ENCODE results near the gene RTL10.

Gene RTL10

DNA sequence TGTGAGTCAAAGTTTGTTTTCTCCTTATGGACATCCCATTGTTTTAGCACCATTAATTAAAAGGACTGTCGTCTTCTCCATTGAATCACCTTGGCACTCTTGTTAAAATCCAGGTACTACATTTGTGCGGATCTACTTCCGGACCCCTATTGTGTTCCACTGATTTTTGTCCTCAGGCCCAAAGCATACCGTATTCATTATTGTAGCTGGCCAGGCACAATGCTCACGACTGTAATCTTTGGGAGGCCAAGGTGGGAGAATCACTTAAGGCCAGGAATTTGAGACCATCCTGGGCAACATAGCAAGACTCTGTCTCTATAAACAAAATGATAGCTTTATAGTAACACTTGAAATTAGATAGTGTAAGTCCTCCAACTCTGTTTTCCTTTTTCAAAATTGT lies 8.9 kb upstream of the RTL10 start:
- no peak for DNase-seq (ENCODE audit: low spot score)

DNA sequence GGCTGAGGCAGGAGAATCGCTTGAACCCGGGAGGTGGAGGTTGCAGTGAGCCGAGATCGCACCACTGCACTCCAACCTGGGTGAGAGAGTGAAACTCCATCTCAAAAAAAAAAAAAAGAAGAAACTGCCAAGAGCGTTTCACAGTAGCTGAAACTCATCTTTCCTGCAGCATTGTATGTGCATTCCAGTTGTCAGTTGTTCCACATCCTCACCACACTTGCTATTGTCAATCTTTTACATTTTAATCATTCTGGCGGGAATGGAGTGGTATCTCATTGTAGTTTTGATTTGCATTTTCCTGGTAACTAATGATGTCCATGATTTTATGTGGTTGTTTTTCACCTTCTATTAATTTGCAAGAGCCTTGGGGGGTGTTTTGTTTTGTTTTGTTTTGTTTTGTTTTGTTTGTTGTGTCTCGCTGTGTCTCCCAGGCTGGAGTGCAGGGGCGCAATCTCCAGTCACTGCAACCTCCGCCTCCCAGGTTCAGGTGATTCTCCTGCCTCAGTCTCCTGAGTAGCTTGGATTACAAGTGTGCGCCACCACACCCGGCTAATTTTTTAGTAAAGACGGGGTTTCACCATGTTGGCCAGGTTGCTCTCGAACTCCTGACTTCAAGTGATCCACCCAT lies 8.1 kb upstream of the RTL10 start:
- no peak for DNase-seq (ENCODE audit: low spot score)

DNA sequence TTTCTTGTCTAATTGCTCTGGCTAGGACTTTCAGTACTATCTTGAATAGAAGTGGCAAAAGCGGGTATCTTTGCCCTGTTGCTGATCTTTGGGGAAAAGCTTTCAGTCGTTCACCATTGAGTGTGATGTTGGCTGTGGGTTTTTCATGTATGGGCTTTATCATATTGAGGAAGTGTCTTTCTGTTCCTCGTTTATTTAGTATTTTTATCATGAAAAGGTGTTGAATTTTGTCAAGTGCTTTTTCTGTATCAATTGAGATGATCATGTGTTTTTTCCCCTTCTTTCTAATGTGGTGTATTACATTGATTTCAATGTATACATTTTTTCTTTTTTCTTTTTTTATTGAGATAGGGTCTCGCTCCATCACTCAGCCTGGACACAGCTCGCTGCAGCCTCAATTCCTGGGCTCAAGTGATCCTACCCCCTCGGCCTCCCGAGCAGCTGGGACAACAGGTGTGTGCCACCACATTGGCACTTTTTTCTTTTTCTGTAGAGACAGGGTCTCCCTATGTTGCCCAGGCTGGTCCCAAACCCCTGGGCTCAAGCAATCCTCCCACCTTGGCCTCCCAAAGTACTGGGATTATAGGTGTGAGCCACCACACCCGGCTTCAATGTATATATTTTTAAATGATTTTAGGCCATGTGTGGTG lies 5.3 kb upstream of the RTL10 start:
- DNase-seq (ENCODE audit: low spot score), result no peak

DNA sequence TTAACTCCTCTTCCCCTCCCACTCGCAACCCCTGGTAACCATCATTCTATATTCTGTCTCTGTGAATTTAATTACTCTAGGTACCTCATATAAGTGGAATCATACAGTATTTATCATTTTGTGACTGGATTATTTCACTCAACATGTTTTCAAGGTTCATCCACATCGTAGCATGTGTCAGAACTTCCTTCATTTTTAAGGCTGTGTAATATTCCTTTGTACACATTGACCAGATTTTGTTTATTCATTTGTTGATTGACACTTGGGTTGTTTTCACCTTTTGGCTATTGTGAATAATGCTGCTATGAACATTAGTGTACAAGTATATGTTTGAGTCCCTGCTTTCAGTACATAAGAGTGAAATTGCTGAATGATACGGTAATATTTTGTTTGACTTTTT lies 2.7 kb upstream of the RTL10 start:
- no peak for DNase-seq (ENCODE audit: low spot score)

DNA sequence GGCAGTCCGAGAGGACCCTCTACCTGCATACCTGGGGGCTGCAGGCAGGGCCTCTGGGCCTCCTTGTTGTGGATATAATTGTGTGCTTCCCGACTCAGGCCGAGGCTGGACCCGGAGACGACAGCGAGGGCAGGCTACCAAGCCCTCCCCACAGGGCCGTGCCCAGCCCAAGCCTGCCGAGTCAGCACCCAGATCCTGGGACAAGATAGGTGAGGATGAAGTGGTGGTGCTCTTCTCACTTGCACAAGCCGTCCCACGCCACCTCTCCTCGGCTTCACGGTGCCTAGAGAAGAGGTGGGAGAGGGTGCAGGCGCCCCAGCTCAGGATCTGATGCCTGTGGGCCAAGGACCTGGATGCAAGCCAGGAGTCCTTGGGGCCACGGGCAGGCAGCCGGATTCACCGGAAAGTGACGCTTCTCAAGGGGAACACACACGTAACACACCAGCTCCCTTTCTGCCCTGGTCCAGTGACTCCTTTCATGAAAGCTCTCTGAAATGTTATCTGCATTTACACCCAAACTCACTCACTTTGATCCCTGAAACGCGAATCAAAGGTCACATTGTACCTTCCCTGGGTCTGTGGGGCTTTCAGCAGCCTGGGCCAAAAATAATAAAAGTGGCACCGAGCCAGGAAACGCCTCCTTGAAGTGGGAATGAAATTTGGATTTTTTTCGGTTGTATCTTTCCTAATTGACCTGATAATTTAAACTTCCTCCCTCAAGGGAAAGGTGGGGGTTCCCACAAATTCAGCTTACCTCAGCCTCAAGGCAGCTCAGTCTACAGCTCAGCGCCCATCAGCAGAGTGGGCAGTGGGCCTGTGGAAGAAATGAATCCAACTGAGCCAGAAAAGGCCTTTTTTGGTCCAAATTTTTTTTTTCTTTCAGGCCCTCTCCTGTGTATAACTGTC lies 1.1 kb upstream of the RTL10 start:
- DNase-seq (ENCODE audit: low spot score), result peak; percentile 74

DNA sequence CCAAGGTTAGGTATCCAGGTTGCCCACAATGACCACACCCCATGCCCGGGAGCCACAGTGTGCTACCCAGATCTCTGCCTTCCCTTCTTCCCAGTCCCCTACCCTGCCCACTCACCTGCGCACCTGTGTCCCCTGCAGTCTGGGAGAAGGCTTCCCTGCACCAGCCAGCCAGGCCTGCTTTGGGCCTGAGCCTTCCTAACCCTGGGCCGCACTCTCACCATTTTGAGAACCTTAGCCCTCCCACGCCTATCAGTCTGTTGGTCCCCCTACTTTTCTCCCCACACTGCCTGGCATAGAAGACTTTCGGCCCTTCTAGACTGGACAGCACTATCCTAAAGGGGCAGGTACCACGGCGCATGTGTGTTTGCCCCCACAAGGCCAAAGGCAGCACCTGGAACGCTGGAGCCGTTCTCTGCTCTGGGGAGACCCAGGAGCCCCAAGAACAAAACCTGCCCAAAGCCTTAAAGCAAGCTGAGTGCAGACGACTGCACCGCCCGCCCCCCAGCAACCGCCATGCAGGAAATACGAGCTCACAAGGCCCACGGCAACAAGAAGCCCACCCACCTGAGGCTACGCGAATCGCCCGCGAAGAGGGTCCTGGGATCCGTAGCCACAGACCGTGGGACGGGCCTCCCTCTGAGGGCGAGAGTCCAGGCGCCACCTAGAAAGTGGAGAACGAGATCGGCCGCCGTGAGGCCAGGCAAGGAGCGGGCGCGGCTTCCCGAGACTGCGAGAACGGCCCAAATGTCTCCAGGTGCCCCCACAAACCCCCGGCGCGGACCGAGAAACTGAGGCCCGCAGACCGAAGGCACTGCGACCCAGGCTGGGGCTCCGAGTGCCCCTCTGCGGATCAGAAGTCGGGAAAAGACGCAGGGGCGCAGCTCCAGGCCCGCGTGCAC lies 546 bp downstream of the RTL10 start:
- no peak for DNase-seq (ENCODE audit: low spot score)

DNA sequence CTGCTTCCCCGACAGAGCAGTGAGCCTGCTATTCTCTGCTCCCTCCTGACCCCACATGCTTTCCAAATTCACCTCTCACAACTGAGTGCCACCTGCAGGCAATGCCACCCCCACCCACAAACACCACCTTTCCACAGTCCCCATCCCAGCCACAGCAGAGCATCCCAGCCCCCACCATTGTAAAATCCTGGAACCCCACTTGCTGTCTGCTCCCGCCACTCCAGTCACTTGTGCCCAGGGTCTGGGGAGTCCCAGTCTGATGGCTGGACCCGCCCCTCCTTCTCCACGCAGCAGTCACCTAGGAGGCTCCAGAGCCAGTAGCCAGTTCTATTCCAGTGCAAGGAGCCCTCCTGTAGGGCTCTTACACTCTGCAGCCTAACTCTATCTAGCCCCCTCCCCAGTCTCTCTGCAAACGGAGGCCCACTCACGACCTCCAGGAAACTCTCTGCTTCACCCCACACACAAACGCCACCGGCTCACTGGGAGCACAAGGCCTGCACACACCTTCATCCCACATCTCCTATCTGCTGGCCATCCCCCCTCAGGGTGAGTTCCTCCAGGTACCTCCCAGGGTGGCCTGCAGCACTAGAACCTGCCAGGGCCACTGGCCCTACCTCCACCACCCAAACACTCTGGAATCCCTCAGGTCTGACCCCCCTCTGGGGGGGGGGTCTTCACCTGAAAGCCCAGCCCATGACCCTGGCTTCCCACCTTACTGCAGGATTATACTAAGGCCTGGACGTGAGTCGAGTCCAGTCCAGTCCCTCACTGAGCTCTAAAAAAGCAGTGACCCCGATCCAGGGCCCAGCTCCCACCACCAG lies 1.4 kb downstream of the RTL10 start:
- no peak for DNase-seq (ENCODE audit: low spot score)

DNA sequence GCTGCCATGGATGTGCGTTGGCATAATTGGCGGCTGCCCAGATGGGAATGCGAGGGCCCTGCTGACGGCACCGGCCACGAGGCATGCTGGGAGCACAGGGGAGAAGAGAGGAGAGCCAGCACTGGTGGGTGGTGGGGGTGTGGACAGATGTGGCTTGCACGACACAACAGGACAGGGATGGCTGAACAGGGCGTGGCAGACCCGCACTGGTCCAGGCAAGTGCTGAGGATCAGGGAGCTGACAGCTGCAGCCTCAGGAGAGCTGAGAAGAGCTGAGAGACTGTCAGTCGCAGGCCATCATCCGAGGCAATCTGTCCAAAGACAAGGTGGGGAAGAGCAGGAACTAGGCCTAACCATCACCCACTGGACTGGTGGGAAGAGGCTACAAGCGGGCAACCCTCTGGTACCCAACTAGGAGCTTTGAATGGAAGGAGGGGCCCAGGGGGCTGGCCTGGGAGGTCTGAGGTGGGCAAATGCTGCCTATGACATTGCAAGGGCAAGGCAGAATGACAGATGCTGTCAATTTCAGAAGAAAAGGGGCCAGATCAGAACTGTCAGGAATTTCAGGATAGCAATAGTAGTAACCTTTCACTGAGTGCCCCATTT lies 2.4 kb downstream of the RTL10 start:
- no peak for DNase-seq (ENCODE audit: low spot score)

DNA sequence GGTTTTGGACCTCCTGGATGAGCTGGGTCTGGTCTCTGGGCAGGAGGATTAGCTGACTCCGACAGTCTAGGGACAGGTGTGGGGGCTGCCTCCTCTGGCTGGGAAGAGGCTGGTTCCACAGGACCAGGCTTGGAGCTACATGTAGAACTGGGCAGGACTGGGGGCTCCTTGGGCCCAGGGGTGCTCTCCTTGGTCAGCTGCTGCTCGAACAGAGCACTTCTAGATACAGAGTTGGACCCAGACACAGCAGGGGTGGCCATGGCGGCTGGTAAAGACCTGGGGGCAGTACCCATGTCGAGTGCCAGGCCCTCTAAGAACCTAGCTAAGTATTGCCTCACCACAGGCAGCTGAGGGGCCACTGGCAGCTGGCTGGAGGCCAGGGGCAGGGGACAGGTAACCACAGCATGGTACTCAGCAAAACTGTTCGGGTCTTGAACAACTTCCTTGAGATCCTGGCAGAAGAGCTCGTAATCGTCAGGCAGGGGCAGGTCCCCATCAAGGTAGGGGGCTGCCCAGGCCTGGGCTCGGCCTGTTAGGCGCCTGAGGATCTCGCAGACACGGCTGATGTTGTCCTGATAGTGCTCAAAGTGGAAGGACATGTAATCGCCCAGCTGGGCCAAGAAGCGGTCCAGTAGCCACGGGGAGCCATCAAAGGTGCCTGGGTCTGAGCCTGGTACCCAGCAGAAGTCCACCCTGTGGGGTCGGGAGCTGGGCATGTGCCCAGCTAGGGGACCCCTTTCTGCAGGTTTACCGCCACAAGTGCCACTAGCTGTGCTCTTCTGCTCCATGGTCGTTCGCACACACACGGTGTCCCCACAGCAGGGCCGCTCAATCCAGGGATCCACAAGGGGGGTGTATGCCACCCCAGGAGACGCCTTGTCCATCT lies 3.1 kb downstream of the RTL10 start:
- DNase-seq (ENCODE audit: low spot score), result no peak

DNA sequence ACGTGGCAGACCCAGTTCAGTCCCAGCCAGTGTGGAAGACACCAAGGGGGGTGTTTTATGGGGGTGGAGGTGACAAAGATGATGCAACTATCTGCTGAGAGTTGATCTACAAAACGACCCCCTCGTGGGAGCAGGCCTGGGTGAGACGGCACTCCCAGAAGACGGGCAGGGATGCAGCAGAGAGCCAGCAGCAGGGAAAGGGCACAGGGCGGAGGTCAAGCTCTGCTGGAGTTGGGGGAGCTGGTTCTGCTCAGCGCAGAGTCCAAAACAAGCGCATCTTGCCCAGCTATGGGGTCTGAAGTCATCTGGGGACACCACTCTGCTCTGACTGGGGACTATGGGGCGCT lies 3.9 kb downstream of the RTL10 start:
- DNase-seq (ENCODE audit: low spot score), result no peak

DNA sequence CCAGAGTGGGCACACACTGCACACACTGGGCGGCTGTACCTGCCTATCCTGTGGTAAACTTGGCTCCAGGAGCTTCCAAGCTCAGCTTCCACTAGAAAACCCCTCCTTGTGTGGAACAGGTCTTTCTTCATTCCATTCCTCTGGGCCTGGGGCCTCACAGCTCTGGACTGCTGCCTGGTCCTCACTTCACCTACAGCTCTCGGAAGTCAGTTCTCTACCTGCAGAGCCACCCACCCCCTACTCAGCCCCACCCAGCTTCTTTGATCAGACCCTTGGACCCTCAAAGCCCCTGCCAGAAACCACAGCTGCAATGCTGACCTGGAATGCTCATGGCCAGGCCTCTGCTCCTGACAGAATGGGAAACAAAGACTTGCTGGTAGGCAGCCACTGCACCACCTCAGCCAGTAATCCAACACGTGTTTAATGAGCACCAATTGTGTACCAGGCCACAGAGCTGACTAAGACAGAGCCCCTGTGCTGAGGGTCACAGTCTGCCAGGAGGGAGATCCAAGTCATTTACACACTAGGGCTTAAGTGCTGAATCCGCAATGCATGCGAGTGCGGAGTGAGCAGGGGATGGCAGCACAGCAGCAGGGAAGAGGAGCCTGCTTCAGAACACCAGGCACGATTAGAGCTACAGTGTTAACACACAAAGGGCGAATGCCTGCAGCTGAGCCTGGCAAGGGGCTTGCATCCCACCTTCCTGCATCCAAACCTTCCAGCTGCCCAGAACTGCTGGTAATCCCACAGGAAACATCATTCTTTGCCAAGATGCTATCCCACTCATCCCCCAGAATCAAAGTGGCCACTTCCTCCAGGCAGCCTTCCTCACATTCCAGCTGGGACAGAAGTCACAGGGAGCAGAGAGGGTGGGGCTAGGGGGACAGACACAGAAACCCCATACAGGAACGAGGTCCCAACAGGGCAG lies 4.6 kb downstream of the RTL10 start:
- no peak for DNase-seq (ENCODE audit: low spot score)

DNA sequence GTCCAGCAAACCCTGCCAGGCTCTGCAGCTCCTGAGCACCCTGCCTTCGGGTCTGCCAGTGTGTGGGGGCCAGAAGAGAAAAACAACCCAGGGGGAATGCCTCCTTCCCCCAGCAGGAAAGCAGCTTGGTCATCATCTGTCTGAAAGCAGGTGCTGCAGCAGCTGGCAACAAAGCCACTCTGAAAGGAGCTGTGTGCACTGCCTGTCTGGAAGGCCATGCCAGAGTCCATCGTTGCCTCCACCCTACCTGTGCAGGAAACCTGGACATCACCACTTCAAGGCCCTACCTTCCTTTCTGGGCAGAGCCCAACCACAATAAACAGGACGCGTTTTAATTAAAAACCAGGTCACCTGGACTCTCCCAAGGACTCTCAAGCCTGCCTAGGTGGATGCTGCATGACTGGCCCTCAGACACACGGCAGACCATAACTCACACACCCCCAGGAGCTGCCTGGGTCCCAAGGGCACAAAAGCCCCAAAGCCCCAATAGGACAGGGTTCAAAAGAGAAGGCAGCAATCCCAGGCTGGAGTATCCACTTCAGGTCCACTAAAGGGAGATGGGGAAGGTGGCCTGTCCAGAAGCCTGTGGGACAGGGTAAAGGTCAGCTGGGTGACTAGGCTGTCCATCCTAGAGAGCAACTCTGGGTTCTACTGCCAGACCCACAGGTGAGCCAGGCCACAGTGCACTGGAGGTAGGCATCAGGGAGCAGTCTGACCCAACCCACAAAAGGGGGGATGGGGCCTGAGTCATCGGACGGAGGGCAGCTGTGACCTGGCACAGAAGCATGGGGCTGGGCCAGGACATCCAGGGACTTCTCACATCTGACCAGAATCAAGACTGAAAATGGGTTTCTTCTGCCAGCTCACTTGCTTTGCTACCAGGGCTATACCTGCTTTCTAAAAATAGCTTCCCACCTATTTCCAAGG lies 6.1 kb downstream of the RTL10 start:
- DNase-seq (ENCODE audit: low spot score), result no peak

DNA sequence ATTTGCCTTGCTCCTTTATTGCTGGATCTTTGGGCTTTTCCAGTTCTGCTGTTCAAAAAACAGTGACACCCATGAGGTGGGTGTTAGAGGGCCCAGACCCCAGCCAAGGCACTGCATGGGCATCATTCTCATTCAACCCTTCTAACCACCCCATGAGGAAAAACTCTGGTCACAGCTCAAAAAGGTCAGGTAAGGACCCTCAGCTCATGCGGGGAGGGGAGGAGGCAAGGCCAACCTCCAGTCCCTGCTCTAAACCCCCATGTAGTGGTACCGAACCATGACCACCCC lies 7.4 kb downstream of the RTL10 start:
- no peak for DNase-seq (ENCODE audit: low spot score)

DNA sequence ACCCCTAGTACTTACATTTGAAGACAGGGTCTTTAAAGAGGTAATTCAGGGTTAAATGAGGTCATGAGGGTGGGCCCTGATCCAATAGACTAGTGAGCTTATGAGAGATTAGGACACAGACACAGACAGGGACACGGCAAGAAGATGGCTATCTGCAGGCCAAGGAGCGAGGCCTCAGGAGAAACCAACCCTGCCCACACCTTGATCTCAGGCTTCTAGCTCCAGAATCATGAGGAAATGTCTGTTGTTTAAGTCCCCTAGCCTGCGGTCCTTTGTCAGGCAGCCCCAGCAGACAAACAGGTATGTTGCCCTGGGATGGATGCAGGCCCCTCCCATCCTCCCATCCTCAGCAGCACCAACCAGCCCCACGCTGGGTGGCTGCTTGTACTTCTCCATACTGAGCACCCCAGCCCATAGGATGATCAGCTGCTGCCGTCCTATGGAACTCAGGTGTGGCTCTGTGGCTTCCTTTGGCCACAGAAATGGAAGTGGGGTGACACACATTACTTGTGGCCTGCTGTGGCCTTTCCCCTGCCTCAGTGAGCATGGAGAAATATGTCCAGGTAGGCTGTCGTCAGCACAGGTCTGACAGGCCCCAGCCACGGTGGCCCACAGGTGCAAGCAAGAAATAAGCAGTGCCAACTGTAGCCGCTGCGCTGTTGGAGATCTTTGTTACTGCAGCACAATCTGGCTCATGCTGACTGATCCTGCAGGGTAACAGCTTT lies 7.9 kb downstream of the RTL10 start:
- no peak for DNase-seq (ENCODE audit: low spot score)

DNA sequence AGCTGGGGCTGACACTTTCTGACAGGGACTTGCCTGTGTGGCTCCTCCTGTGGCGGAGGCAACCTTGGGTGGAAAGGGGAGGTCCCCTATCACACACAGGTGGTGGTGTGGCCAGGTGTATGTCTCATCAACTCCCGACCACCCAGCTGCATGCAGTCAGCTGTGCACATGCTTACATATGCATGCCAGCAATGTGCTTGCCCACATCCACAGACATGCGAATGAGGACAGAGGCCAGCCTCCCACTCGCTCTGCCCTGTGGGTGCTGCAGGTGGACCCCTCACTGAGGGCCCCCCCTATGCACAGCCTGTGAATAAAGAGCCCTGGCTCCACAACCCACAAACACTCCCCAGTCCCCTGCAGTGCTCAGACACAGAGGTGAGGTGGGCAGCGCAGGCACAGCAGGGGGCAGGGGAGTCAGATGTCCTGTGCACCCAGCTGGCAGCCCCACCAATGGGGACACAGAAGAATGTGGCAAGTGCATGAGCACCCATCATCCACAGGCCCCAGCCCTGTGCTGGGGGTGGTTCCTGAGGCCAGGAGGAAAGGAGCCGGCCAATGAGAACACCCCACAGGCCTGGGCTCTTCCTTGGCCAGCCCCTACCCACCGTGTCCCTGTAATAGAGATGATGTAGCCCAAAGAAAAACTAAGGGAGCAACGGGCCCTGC lies 9.5 kb downstream of the RTL10 start:
- no peak for DNase-seq (ENCODE audit: low spot score)

DNA sequence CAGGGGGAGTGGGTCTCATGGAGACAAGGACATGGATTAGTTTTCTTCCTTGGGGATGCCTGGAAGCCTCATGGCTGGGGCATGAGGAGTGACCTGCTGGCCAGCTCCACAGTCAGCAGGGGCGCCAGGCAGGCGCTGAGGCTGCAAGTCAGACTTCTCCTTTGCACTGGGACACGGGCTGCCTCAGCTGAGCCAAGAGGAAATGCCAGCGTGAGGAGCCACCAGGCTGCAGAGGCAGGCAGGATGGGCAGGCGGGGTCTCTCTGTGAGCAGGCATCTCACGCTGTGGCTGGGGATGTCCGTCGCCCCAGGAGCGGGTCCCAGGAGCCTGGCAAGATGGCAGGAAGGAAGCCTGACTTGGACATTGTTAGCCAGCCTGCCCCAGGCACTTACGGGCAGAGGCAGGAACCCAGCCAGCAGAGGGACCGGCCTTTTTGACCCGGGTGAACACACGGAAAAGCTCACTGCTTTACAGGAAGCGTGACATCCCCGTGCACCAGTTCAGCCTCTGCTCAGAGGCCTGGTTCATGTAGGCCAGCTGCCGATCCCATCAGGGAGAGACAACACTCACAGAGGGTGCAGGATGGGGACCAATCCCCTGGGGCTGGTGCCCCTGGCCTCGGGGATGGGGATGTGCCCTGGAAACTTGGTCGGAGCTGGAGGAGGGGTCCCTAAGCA lies 10.2 kb downstream of the RTL10 start:
- no peak for DNase-seq (ENCODE audit: low spot score)
